B cell (primary cell): Measurements from ENCODE around the gene PIF1. TPM values are rescaled to one million over a fixed set of nuclear protein-coding genes. Genes with fewer than 3 reads are reported as not detected.

Source experiments
- ATAC-seq: fragments of 200-7000 bp; cut with Tn5 transposase; one replicate; pipeline ENCODE4 v1.10.0; 2021; ENCODE audit warnings: low read depth, mild to moderate bottlenecking, moderate number of reproducible peaks, moderate library complexity
- CTCF ChIA-PET: fragments of 350-600 bp; sonication (Branson Sonifier 250); formaldehyde crosslinking; loops from one replicate; lab custom pipeline; 2021; ENCODE audit warnings: antibody characterized with exemption, inconsistent platforms; lab: Charles Lee
- POLR2A ChIA-PET: fragments of 350-600 bp; sonication (Branson Sonifier 250); formaldehyde crosslinking; loops from one replicate; lab custom pipeline; 2021; ENCODE audit warnings: antibody characterized with exemption; lab: Charles Lee
- DNase-seq: peaks from one replicate; pipeline ENCODE4 v3.0.0; 2013
- H2AFZ ChIP-seq: 2 replicates; pipeline ENCODE4 v1.6.1; 2012; ENCODE audit warnings: mild to moderate bottlenecking, low read depth, low read length; ENCODE audit not compliant: insufficient read depth, poor library complexity, severe bottlenecking
- H3K27ac ChIP-seq, 2 donors: 1 replicate in 1 of 2; 2 replicates in 1 of 2; pipeline ENCODE4 v1.5.1; 2012 to 2013; ENCODE audit warnings: low read length in 2 of 2, mild to moderate bottlenecking in 2 of 2, moderate library complexity in 1 of 2
- H3K27me3 ChIP-seq, 4 experiments: fragments of 200-600 bp in 1 of 4; sonication (generic) in 1 of 4; replicated peaks in 1 of 4; 1 replicate in 2 of 4; 2 replicates in 2 of 4; pipeline versions ENCODE4 v1.6.1 to v1.7.0; 2013 to 2016; ENCODE audit warnings: low read length in 3 of 4, mild to moderate bottlenecking in 2 of 4, mixed read lengths in 1 of 4, moderate library complexity in 1 of 4; ENCODE audit not compliant: insufficient read depth in 4 of 4, control insufficient read depth in 3 of 4; ENCODE audit errors: control extremely low read depth in 1 of 4
- H3K36me3 ChIP-seq, 2 experiments: replicated peaks in 1 of 2; 1 replicate in 1 of 2; 2 replicates in 1 of 2; pipeline versions ENCODE4 v1.6.1 to v1.7.1; 2013; ENCODE audit warnings: low read length in 1 of 2; ENCODE audit not compliant: insufficient read depth in 2 of 2, control insufficient read depth in 1 of 2; ENCODE audit errors: control extremely low read depth in 1 of 2, extremely low read depth in 1 of 2
- H3K4me1 ChIP-seq, 2 donors: fragments of 200-600 bp in 1 of 2; sonication (generic) in 1 of 2; 1 replicate in 1 of 2; 2 replicates in 1 of 2; pipeline versions ENCODE4 v1.5.1 to v1.6.1; 2013 to 2017; ENCODE audit warnings: low read length in 2 of 2; ENCODE audit not compliant: control insufficient read depth in 2 of 2, insufficient read depth in 2 of 2
- H3K4me2 ChIP-seq: replicated peaks from 2 replicates; pipeline ENCODE3; 2012; ENCODE audit warnings: mild to moderate bottlenecking, low read depth, low read length; ENCODE audit not compliant: poor library complexity, severe bottlenecking
- H3K4me3 ChIP-seq, 5 experiments: fragments of 200-600 bp in 1 of 5; sonication (generic) in 1 of 5; 1 replicate in 3 of 5; 2 replicates in 2 of 5; pipeline versions ENCODE4 v1.5.1 to v1.7.0; 2011 to 2016; ENCODE audit warnings: low read length in 4 of 5, mild to moderate bottlenecking in 4 of 5, low read depth in 2 of 5, control low read depth in 1 of 5, moderate library complexity in 1 of 5; ENCODE audit not compliant: insufficient read depth in 1 of 5; ENCODE audit errors: control extremely low read depth in 1 of 5, extremely low read depth in 1 of 5
- H3K79me2 ChIP-seq: fragments of 200-600 bp; sonication (generic); one replicate; pipeline ENCODE4 v1.6.0; 2016; ENCODE audit warnings: low read length; ENCODE audit not compliant: control insufficient read depth, insufficient read depth
- H3K9ac ChIP-seq: fragments of 200-600 bp; sonication (generic); 2 replicates; pipeline ENCODE4 v1.6.1; 2017; ENCODE audit warnings: mild to moderate bottlenecking, low read length, moderate library complexity
- H3K9me3 ChIP-seq, 3 donors: one replicate each; pipeline versions ENCODE4 v1.6.1 to v1.7.1; 2013; ENCODE audit warnings: low read length in 2 of 3; ENCODE audit not compliant: control insufficient read depth in 2 of 3, insufficient read depth in 1 of 3; ENCODE audit errors: control extremely low read depth in 1 of 3
- H4K20me1 ChIP-seq: 2 replicates; pipeline ENCODE4 v1.6.0; 2012; ENCODE audit warnings: mild to moderate bottlenecking, low read length; ENCODE audit not compliant: insufficient read depth, control insufficient read depth, poor library complexity, severe bottlenecking
- H3K27ac Mint-ChIP-seq: one replicate; pipeline ENCODE4 v1.8.0; 2021; ENCODE audit warnings: mixed read lengths
- H3K27me3 Mint-ChIP-seq: one replicate; pipeline ENCODE4 v1.8.0; 2021; ENCODE audit warnings: mixed read lengths
- H3K4me1 Mint-ChIP-seq: one replicate; pipeline ENCODE4 v1.8.0; 2021; ENCODE audit warnings: mixed read lengths
- H3K4me3 Mint-ChIP-seq: one replicate; pipeline ENCODE4 v1.8.0; 2021; ENCODE audit warnings: mixed read lengths
- H3K9me3 Mint-ChIP-seq: one replicate; pipeline ENCODE4 v1.8.0; 2022; ENCODE audit warnings: mixed read lengths; ENCODE audit not compliant: insufficient read depth
- EZH2 ChIP-seq: IDR thresholded peaks from 2 replicates; pipeline ENCODE4 v1.6.1; 2012; ENCODE audit warnings: borderline replicate concordance, low read depth, mild to moderate bottlenecking, moderate library complexity, low read length; ENCODE audit not compliant: insufficient read depth, poor library complexity, severe bottlenecking
- WGBS: methylation state at CpG from one replicate; pipeline ENCODE4 v1.1.5; 2013; ENCODE audit warnings: missing lambda C conversion rate; ENCODE audit not compliant: insufficient coverage; 5-methylcytosine and 5-hydroxymethylcytosine counted together
- intact Hi-C: fragments of 100-400 bp; cut with micrococcal nuclease; formaldehyde crosslinking; loops from one replicate; pipeline ENCODE4 v1.10.0; 2022
- polyA plus RNA-seq: library from polyadenylated mRNA; depleted of rRNA; stranded (reverse); fragments of >200 nt; gene quantifications from 2 replicates; pipeline ENCODE4 v1.2.3, GENCODE V29; 2012
- total RNA-seq, 2 donors: library from RNA; stranded (reverse); fragments of 120-200 nt in 1 of 2; gene quantifications; 1 replicate in 1 of 2; 2 replicates in 1 of 2; pipeline versions ENCODE4 v1.2.3 to v1.2.4, GENCODE V29; 2013 to 2022
- TF ChIP-seq, protein P1 (sequence below): fragments of 200-600 bp; IDR thresholded peaks from one replicate; pipeline ENCODE4 v1.8.0; 2022; ENCODE audit warnings: antibody characterized with exemption, mild to moderate bottlenecking

PIF1 gene
- total and polyA plus RNA-seq, 2 donors (not counting 1 experiment from before 2014, with no cell fraction given), result 2.0 to 6.2 TPM

GRCh38 chr15:64810497-64811326, 14.7 kb downstream of the PIF1 start:
- ChIA-PET CTCF (interaction anchor here (0.7 to 11.3 kb wide), 39 partner anchors 10 to 578 kb away, joined by 3 to 236 read pairs (median 7); partner anchors contain the start of genes ANKDD1A and PLEKHO2), POLR2A (no interaction called here)
- intact Hi-C loops, result loop anchor here (1.0 kb wide), 2 partner anchors 79 to 95 kb away; no protein-coding TSS in a partner anchor
- DNase-seq, result no peak
- H3K79me2 ChIP-seq, result no peaks in the 10 kb centered on the region
- TF ChIP-seq EZH2, result no peak
- TF ChIP-seq, protein P1, sequence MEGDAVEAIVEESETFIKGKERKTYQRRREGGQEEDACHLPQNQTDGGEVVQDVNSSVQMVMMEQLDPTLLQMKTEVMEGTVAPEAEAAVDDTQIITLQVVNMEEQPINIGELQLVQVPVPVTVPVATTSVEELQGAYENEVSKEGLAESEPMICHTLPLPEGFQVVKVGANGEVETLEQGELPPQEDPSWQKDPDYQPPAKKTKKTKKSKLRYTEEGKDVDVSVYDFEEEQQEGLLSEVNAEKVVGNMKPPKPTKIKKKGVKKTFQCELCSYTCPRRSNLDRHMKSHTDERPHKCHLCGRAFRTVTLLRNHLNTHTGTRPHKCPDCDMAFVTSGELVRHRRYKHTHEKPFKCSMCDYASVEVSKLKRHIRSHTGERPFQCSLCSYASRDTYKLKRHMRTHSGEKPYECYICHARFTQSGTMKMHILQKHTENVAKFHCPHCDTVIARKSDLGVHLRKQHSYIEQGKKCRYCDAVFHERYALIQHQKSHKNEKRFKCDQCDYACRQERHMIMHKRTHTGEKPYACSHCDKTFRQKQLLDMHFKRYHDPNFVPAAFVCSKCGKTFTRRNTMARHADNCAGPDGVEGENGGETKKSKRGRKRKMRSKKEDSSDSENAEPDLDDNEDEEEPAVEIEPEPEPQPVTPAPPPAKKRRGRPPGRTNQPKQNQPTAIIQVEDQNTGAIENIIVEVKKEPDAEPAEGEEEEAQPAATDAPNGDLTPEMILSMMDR, result no peak
- H3K9ac ChIP-seq, result no peak overlapping the region
- peaks cover 0 to 11% of the 10 kb centered on the region in 2 donors for H3K4me1 ChIP-seq
- no peaks in the 10 kb centered on the region for H4K20me1 ChIP-seq
- no peaks in the 10 kb centered on the region for H3K9me3 Mint-ChIP-seq
- no peak for ATAC-seq
- no peak overlapping the region for H3K4me3 Mint-ChIP-seq
- H3K27ac ChIP-seq, result no peak overlapping the region
- H3K9me3 ChIP-seq, result no peaks in the 10 kb centered on the region
- WGBS, result 67% methylated on average over 1 of the region's 6 CpGs
- peaks cover 13% of the 10 kb centered on the region for H3K4me1 Mint-ChIP-seq
- H3K27ac Mint-ChIP-seq, result no peak overlapping the region
- no peak overlapping the region for H3K4me3 ChIP-seq
- no peaks in the 10 kb centered on the region for H3K27me3 ChIP-seq
- no peaks in the 10 kb centered on the region for H3K36me3 ChIP-seq
- no peak overlapping the region for H2AFZ ChIP-seq
- no peaks in the 10 kb centered on the region for H3K27me3 Mint-ChIP-seq
- H3K4me2 ChIP-seq, result no peak overlapping the region
